K562 (cell line): ENCODE data around the gene ANP32B. TPM values are rescaled to one million over a fixed set of nuclear protein-coding genes. Genes with fewer than 3 reads are reported as not detected.

Experiments
- EP400 ChIP-seq: fragments of 450-650 bp; IDR thresholded peaks from 2 replicates; pipeline ENCODE4 v1.6.1; 2017; ENCODE audit warnings: antibody characterized with exemption, mild to moderate bottlenecking, moderate library complexity
- HMGN3 ChIP-seq: IDR thresholded peaks from 2 replicates; pipeline ENCODE4 v1.6.1; 2011; ENCODE audit warnings: borderline replicate concordance, low read depth, mild to moderate bottlenecking, mixed read lengths, low read length; ENCODE audit not compliant: insufficient read length; ENCODE audit errors: extremely low read depth
- KDM2B ChIP-seq: fragments of 250-450 bp; sonication (Bioruptor Pico); IDR thresholded peaks from 2 replicates; pipeline ENCODE4 v1.8.0; 2021; ENCODE audit warnings: mild to moderate bottlenecking, moderate library complexity
- MAFG ChIP-seq: fragments of 450-650 bp; conservative IDR thresholded peaks from 2 replicates; pipeline ENCODE4 v1.6.1; 2016; ENCODE audit warnings: missing genetic modification characterization, missing compliant biosample characterization
- NR4A1 ChIP-seq, 2 experiments: fragments of 250-450 bp in 1 of 2; fragments of 450-650 bp in 1 of 2; sonication (Bioruptor Pico) in 1 of 2; IDR thresholded peaks; 2 replicates each; pipeline versions ENCODE4 v1.4.0 to v1.6.1; 2016 to 2020; ENCODE audit warnings: mild to moderate bottlenecking in 2 of 2, missing compliant biosample characterization in 1 of 2, missing genetic modification characterization in 1 of 2, moderate library complexity in 1 of 2
- RBM15 ChIP-seq: fragments of 200-400 bp; formaldehyde crosslinking; IDR thresholded peaks from 2 replicates; pipeline ENCODE4 v1.6.1; 2018; ENCODE audit warnings: mild to moderate bottlenecking, low read length, moderate library complexity; ENCODE audit not compliant: insufficient read depth
- SAFB2 ChIP-seq: fragments of 200-400 bp; formaldehyde crosslinking; IDR thresholded peaks from 2 replicates; pipeline ENCODE4 v1.6.1; 2018; ENCODE audit warnings: borderline replicate concordance, low read length, low read depth, moderate library complexity; ENCODE audit not compliant: severe bottlenecking
- SNIP1 ChIP-seq: fragments of 450-650 bp; IDR thresholded peaks from 2 replicates; pipeline ENCODE4 v1.7.1; 2017; ENCODE audit warnings: low read depth, mild to moderate bottlenecking
- polyA plus RNA-seq, 8 experiments: library from polyadenylated mRNA; depleted of rRNA in 4 of 8; stranded (reverse) in 5 of 8; unstranded in 3 of 8; fragments of >200 nt; fragmentation: Nextera tagmentation in 2 of 8; fragmentation: Illumina TruSeq in 1 of 8; extraction: Ambion mirVana in 2 of 8; extraction: Trizol in 1 of 8; gene quantifications; 2 replicates each; pipeline versions ENCODE4 v1.2.1 to v1.2.3, GENCODE V29; 2011 to 2014; ENCODE audit warnings: inconsistent platforms in 1 of 8, missing spikeins in 1 of 8
- total RNA-seq, 7 experiments: library from RNA; depleted of rRNA in 6 of 7; stranded (reverse); fragments of >200 nt in 6 of 7; fragmentation: Illumina TruSeq in 2 of 7; extraction: Trizol in 2 of 7; gene quantifications; 2 replicates each; pipeline versions ENCODE4 v1.2.1 to v1.2.3, GENCODE V29; 2011 to 2021; ENCODE audit warnings: low replicate concordance in 1 of 7
- TF ChIP-seq, protein P1 (sequence below): fragments of 250-450 bp; sonication (Bioruptor Pico); IDR thresholded peaks from 2 replicates; pipeline ENCODE4 v1.8.0; 2021; ENCODE audit warnings: moderate library complexity, mild to moderate bottlenecking, inconsistent platforms
- TF ChIP-seq, protein P2 (sequence below): fragments of 450-650 bp; conservative IDR thresholded peaks from 2 replicates; pipeline ENCODE4 v1.6.1; 2016; ENCODE audit warnings: missing genetic modification characterization, low read depth, mild to moderate bottlenecking, control low read depth, missing compliant biosample characterization
- TF ChIP-seq, protein P3 (sequence below): fragments of 200-800 bp; sonication (Bioruptor generic); IDR thresholded peaks from 2 replicates; pipeline ENCODE4 v1.6.1; 2016; ENCODE audit warnings: missing genetic modification characterization, missing compliant biosample characterization
- TF ChIP-seq, protein P4 (sequence below), 2 experiments: fragments of 450-650 bp in 1 of 2; sonication (generic) in 1 of 2; formaldehyde crosslinking in 1 of 2; IDR thresholded peaks in 1 of 2; conservative IDR thresholded peaks in 1 of 2; 2 replicates each; pipeline versions ENCODE4 v1.6.1 to v1.8.1; 2016 to 2023; ENCODE audit warnings: mild to moderate bottlenecking in 2 of 2, moderate library complexity in 2 of 2, inconsistent platforms in 1 of 2, missing genetic modification reagents in 1 of 2
- TF ChIP-seq, protein P5 (sequence below): sonication (generic); formaldehyde crosslinking; IDR thresholded peaks from 2 replicates; pipeline ENCODE4 v1.8.1; 2023; ENCODE audit warnings: mild to moderate bottlenecking, missing genetic modification reagents

ANP32B gene
- total and polyA plus RNA-seq, 9 of the 15 experiments (the other 6 are each of a cell fraction or from before 2014, with no cell fraction given), result 68.9 to 815 (median 141) TPM

DNA sequence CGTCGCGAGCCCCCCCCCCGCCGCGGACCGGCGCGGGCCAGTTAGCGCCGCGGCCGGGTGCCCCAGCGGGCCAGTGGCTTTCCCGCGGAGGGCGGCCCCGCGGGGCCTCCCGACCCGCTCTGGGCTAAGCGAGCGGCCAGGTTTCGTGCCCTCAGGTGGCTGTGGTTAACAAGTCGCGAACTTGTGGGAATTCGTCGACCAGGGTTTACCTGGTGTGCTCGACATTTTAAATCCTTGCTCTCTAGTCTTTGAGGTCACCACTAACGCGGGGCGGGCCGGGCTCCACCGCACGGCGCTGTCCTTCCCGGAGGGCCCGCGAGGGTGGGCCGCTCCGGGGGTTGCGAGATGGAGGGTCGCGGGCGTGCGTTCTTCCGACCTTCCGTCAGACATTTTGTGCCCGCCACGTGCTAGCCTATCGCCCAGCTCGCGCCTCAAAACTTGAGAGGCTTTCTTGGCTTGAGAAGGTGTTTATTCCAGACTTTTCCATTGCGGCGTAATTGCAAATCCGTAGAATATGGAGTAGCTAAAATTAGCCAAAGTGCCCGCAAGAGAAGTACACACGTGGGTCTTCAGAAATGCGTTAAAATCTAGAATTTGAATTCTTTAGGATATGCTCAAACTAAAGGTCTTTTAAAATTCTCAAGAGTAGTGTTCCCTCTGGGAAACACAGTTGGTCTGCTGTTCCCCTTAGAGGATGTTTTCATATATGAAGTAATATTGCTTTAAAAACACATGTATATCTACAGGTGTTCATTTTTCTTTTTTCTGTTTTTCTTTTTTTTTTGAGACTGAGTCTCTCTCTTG is 2.1 kb downstream of the ANP32B start (continued):
- TF ChIP-seq NR4A1 (CRISPR knock-in tag; IDR thresholded peaks at IDR 0.05), result 0 out of 2 replicates have a peak, but pooled peaks have one; percentile 63
- peak; percentile 91; the same call in 1 of the 2 replicates for TF ChIP-seq NR4A1 (tag; IDR thresholded peaks at IDR 0.05)
- TF ChIP-seq, protein P1, sequence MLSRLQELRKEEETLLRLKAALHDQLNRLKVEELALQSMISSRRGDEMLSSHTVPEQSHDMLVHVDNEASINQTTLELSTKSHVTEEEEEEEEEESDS (CRISPR knock-in tag), result no peak
- peak; percentile 14 for TF ChIP-seq HMGN3
- TF ChIP-seq, protein P2, sequence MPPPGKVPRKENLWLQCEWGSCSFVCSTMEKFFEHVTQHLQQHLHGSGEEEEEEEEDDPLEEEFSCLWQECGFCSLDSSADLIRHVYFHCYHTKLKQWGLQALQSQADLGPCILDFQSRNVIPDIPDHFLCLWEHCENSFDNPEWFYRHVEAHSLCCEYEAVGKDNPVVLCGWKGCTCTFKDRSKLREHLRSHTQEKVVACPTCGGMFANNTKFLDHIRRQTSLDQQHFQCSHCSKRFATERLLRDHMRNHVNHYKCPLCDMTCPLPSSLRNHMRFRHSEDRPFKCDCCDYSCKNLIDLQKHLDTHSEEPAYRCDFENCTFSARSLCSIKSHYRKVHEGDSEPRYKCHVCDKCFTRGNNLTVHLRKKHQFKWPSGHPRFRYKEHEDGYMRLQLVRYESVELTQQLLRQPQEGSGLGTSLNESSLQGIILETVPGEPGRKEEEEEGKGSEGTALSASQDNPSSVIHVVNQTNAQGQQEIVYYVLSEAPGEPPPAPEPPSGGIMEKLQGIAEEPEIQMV (tag), result no peak
- TF ChIP-seq SNIP1, result no peak
- peak; percentile 90 for TF ChIP-seq EP400
- TF ChIP-seq, protein P3, sequence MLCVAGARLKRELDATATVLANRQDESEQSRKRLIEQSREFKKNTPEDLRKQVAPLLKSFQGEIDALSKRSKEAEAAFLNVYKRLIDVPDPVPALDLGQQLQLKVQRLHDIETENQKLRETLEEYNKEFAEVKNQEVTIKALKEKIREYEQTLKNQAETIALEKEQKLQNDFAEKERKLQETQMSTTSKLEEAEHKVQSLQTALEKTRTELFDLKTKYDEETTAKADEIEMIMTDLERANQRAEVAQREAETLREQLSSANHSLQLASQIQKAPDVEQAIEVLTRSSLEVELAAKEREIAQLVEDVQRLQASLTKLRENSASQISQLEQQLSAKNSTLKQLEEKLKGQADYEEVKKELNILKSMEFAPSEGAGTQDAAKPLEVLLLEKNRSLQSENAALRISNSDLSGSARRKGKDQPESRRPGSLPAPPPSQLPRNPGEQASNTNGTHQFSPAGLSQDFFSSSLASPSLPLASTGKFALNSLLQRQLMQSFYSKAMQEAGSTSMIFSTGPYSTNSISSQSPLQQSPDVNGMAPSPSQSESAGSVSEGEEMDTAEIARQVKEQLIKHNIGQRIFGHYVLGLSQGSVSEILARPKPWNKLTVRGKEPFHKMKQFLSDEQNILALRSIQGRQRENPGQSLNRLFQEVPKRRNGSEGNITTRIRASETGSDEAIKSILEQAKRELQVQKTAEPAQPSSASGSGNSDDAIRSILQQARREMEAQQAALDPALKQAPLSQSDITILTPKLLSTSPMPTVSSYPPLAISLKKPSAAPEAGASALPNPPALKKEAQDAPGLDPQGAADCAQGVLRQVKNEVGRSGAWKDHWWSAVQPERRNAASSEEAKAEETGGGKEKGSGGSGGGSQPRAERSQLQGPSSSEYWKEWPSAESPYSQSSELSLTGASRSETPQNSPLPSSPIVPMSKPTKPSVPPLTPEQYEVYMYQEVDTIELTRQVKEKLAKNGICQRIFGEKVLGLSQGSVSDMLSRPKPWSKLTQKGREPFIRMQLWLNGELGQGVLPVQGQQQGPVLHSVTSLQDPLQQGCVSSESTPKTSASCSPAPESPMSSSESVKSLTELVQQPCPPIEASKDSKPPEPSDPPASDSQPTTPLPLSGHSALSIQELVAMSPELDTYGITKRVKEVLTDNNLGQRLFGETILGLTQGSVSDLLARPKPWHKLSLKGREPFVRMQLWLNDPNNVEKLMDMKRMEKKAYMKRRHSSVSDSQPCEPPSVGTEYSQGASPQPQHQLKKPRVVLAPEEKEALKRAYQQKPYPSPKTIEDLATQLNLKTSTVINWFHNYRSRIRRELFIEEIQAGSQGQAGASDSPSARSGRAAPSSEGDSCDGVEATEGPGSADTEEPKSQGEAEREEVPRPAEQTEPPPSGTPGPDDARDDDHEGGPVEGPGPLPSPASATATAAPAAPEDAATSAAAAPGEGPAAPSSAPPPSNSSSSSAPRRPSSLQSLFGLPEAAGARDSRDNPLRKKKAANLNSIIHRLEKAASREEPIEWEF, result peak; percentile 77; the same call in 1 of the 2 replicates
- TF ChIP-seq KDM2B, result no peak
- TF ChIP-seq RBM15, result no peak
- TF ChIP-seq MAFG (tag), result no peak
- TF ChIP-seq SAFB2, result no peak
- TF ChIP-seq, protein P4, sequence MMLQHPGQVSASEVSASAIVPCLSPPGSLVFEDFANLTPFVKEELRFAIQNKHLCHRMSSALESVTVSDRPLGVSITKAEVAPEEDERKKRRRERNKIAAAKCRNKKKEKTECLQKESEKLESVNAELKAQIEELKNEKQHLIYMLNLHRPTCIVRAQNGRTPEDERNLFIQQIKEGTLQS (IDR thresholded peaks at IDR 0.05), result no peak
- TF ChIP-seq, protein P4 (CRISPR knock-in tag; conservative IDR thresholded peaks at IDR 0.05), result no peak
- TF ChIP-seq, protein P5, sequence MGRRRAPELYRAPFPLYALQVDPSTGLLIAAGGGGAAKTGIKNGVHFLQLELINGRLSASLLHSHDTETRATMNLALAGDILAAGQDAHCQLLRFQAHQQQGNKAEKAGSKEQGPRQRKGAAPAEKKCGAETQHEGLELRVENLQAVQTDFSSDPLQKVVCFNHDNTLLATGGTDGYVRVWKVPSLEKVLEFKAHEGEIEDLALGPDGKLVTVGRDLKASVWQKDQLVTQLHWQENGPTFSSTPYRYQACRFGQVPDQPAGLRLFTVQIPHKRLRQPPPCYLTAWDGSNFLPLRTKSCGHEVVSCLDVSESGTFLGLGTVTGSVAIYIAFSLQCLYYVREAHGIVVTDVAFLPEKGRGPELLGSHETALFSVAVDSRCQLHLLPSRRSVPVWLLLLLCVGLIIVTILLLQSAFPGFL (CRISPR knock-in tag), result 0 out of 2 replicates have a peak, but pooled peaks have one; percentile 4
